Smooth muscle cell (in vitro differentiated cells): ENCODE data around the gene ASTN2. TPM values are rescaled to one million over a fixed set of nuclear protein-coding genes. Genes with fewer than 3 reads are reported as not detected.

Experiments used
- DNase-seq: peaks from one replicate; lab custom pipeline; 2025; ENCODE audit not compliant: unreplicated experiment; lab: John Stamatoyannopoulos, UW
- H2AFZ ChIP-seq: fragments of 200-600 bp; sonication (generic); 2 replicates; pipeline ENCODE4 v1.6.0; 2016; ENCODE audit warnings: antibody characterized with exemption, low read depth, mild to moderate bottlenecking
- H3F3A ChIP-seq: fragments of 200-600 bp; sonication (generic); 2 replicates; pipeline ENCODE4 v1.6.0; 2017; ENCODE audit warnings: antibody characterized with exemption, low read depth
- H3K27ac ChIP-seq: fragments of 200-600 bp; sonication (generic); 2 replicates; pipeline ENCODE4 v1.5.1; 2016; ENCODE audit warnings: low read depth, mild to moderate bottlenecking
- H3K27me3 ChIP-seq: fragments of 200-600 bp; sonication (generic); 2 replicates; pipeline ENCODE4 v1.6.1; 2016; ENCODE audit warnings: low read depth, mild to moderate bottlenecking
- H3K36me3 ChIP-seq: fragments of 200-600 bp; sonication (generic); 2 replicates; pipeline ENCODE4 v1.5.1; 2016; ENCODE audit warnings: low read depth
- H3K4me1 ChIP-seq: fragments of 200-600 bp; sonication (generic); 2 replicates; pipeline ENCODE4 v1.5.1; 2016; ENCODE audit warnings: low read depth
- H3K4me2 ChIP-seq: fragments of 200-600 bp; sonication (generic); 2 replicates; pipeline ENCODE4 v1.6.0; 2016; ENCODE audit warnings: mild to moderate bottlenecking
- H3K4me3 ChIP-seq: fragments of 200-600 bp; sonication (generic); 2 replicates; pipeline ENCODE4 v1.5.1; 2016; ENCODE audit warnings: mild to moderate bottlenecking
- H3K79me2 ChIP-seq: fragments of 200-600 bp; sonication (generic); 2 replicates; pipeline ENCODE4 v1.6.0; 2016; ENCODE audit warnings: low read depth, mild to moderate bottlenecking
- H3K9ac ChIP-seq: fragments of 200-600 bp; sonication (generic); 2 replicates; pipeline ENCODE4 v1.6.0; 2016; ENCODE audit warnings: low read depth
- H3K9me3 ChIP-seq: fragments of 200-600 bp; sonication (generic); replicated peaks from 2 replicates; pipeline ENCODE4 v1.5.1; 2016; ENCODE audit warnings: low read depth
- H4K20me1 ChIP-seq: fragments of 200-600 bp; sonication (generic); 2 replicates; pipeline ENCODE4 v1.6.0; 2016; ENCODE audit warnings: low read depth
- WGBS: methylation state at CpG from one replicate; pipeline ENCODE4 v1.1.7; 2016; ENCODE audit warnings: low lambda C conversion rate; 5-methylcytosine and 5-hydroxymethylcytosine counted together
- polyA plus RNA-seq: library from polyadenylated mRNA; unstranded; fragments of >200 nt; fragmentation: Nextera tagmentation; extraction: Ambion mirVana; gene quantifications from 2 replicates; pipeline ENCODE4 v1.2.1, GENCODE V29; 2016
- total RNA-seq: library from RNA; depleted of rRNA; stranded (reverse); fragments of >200 nt; gene quantifications from 2 replicates; pipeline ENCODE4 v1.2.3, GENCODE V29; 2014
- TF ChIP-seq, protein P1 (sequence below): fragments of 200-600 bp; sonication (generic); IDR thresholded peaks from 2 replicates; pipeline ENCODE4 v1.5.1; 2017; ENCODE audit warnings: borderline replicate concordance, mild to moderate bottlenecking, antibody characterized with exemption; ENCODE audit not compliant: insufficient read depth, poor library complexity, severe bottlenecking

The ASTN2 gene
- total and polyA plus RNA-seq, 2 experiments from 2014 or later = 6.5 to 6.7 TPM

DNA sequence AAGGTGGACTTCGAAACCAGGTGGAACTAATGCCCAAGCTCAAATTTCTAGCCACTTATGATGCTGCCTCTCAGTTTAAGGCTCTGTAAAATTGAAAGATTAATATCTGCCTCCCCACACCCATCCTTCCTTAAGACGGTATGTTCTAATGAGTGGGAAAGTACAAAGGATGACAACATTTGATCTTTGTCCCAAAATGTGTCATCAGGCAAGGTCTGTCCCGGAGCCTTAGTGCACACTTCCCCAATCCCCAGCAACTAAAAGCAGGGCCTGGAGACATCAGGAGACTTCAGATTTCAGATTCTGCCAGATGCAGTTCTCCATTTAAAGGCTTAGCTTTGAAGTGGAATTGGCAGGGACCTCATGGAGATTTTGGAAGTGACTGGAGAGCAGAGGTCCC, 316.5 kb downstream of the ASTN2 start:
- Histone ChIP-seq H3K4me2 (no peak overlapping the region), H3K79me2 (no peaks in the 10 kb centered on the region), H4K20me1 (no peaks in the 10 kb centered on the region), H3K4me3 (no peak overlapping the region), H3K27me3 (no peaks in the 10 kb centered on the region), H3K9me3 (no peaks in the 10 kb centered on the region), H3F3A (no peaks in the 10 kb centered on the region), H3K36me3 (no peaks in the 10 kb centered on the region), H3K4me1 (no peaks in the 10 kb centered on the region), H3K27ac (no peak overlapping the region), H3K9ac (no peak overlapping the region), H2AFZ (no peak overlapping the region)
- DNase-seq = no peak
- TF ChIP-seq, protein P1, sequence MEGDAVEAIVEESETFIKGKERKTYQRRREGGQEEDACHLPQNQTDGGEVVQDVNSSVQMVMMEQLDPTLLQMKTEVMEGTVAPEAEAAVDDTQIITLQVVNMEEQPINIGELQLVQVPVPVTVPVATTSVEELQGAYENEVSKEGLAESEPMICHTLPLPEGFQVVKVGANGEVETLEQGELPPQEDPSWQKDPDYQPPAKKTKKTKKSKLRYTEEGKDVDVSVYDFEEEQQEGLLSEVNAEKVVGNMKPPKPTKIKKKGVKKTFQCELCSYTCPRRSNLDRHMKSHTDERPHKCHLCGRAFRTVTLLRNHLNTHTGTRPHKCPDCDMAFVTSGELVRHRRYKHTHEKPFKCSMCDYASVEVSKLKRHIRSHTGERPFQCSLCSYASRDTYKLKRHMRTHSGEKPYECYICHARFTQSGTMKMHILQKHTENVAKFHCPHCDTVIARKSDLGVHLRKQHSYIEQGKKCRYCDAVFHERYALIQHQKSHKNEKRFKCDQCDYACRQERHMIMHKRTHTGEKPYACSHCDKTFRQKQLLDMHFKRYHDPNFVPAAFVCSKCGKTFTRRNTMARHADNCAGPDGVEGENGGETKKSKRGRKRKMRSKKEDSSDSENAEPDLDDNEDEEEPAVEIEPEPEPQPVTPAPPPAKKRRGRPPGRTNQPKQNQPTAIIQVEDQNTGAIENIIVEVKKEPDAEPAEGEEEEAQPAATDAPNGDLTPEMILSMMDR = no peak
- 58% methylated on average over 3 of the region's 3 CpGs for WGBS

DNA sequence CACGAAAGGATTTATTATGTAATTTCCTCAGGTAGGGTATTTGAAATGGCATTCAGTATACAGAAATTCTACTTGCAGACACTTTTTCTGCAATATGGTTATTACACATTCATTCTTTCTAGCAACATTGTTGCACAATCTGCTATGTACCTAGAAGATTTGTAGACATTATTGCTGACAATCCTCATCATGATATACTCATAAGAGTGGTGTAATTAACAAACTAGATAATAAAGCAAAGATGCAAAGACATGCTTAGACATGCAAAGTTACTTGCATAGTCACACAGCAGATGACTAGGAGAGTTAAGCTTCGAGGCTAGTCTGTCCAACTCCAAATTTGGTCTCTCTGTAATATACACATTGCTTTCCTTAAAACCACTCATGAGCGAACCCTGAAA, 317.1 kb downstream of the ASTN2 start:
- Histone ChIP-seq H4K20me1 (no peaks in the 10 kb centered on the region), H3K4me3 (no peak overlapping the region), H3F3A (no peaks in the 10 kb centered on the region), H3K9ac (no peak overlapping the region), H3K4me1 (no peaks in the 10 kb centered on the region), H3K4me2 (no peak overlapping the region), H3K36me3 (no peaks in the 10 kb centered on the region), H3K79me2 (no peaks in the 10 kb centered on the region), H3K27me3 (no peaks in the 10 kb centered on the region), H2AFZ (no peak overlapping the region), H3K9me3 (no peaks in the 10 kb centered on the region), H3K27ac (no peak overlapping the region)
- no peak for DNase-seq
- TF ChIP-seq, protein P1 = no peak
- WGBS = 56% methylated on average over 3 of the region's 3 CpGs

DNA sequence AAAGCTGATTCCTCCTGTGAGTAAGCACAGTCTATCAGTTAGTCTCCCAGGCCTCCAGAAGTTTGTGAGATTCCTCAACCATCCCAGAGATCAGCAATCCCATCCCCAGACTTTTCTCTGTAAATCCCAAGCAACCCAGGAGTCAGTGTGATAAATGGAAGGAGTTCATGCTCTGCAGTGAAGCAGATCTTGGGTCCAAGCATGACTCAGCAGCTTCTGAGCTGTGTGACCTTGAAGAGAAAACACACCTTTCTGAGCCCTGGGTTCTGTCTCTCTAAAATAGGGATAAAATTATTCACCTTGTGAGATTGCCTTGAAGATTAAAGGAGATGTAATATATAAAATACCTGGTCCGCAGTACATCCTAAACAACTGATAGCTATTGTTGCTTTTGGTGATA, 318.7 kb downstream of the ASTN2 start:
- DNase-seq = no peak
- Histone ChIP-seq H3K4me3 (no peak overlapping the region), H4K20me1 (no peaks in the 10 kb centered on the region), H3K27ac (no peak overlapping the region), H3K79me2 (no peaks in the 10 kb centered on the region), H3K27me3 (no peaks in the 10 kb centered on the region), H3K9ac (no peak overlapping the region), H2AFZ (no peak overlapping the region), H3K9me3 (no peaks in the 10 kb centered on the region), H3K4me1 (no peaks in the 10 kb centered on the region), H3K36me3 (no peaks in the 10 kb centered on the region), H3K4me2 (no peak overlapping the region), H3F3A (no peaks in the 10 kb centered on the region)
- 75% methylated on average over 1 of the region's 1 CpG for WGBS
- TF ChIP-seq, protein P1 = no peak

DNA sequence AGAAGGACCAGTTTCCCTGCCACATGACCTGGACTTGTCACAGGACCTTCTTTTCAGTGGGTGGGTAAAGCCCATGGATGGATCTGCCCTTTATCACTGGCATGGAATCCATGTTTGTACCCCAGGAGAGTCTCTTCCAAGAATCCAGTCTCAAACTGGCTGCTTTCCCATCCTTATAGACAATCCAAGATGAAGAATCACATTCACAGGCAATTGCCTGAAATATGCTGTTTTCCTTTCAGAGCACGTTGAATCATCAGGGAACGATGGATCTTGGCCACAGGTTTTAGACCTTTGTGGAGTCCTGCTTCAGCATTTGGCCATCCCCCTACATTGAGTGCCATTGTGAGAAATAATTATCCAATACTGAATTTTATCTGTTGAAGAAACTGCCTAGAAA, 319.8 kb downstream of the ASTN2 start:
- H3K27me3 ChIP-seq = no peaks in the 10 kb centered on the region

More for the DNA sequence above, 319.8 kb downstream of the ASTN2 start:
- H3K4me1 ChIP-seq = no peaks in the 10 kb centered on the region
- no peak overlapping the region for H3K4me3 ChIP-seq
- H3K9ac ChIP-seq = no peak overlapping the region
- H3K79me2 ChIP-seq = no peaks in the 10 kb centered on the region
- no peaks in the 10 kb centered on the region for H3F3A ChIP-seq
- H3K36me3 ChIP-seq = no peaks in the 10 kb centered on the region
- no peak overlapping the region for H3K4me2 ChIP-seq
- WGBS = 67% methylated on average over 2 of the region's 2 CpGs
- DNase-seq = no peak
- no peaks in the 10 kb centered on the region for H4K20me1 ChIP-seq
- no peaks in the 10 kb centered on the region for H3K9me3 ChIP-seq
- TF ChIP-seq, protein P1 = no peak
- H3K27ac ChIP-seq = no peak overlapping the region
- H2AFZ ChIP-seq = no peak overlapping the region
